ENCODE data around the gene JARID2.

The JARID2 gene

GRCh38 chr6:15553736-15554294, 307.9 kb downstream of the JARID2 start:
- no peak for DNase-seq (ENCODE audit: low read depth)
- H3K4me3 ChIP-seq (ENCODE audit: low read length) = no peak overlapping the region
- TF ChIP-seq CTCF (conservative IDR thresholded peaks at IDR 0.05; ENCODE audit: low read depth, low read length) = no peak

- no peak overlapping the region for H3K4me3 ChIP-seq (ENCODE audit: low read length)
- no peak for DNase-seq (ENCODE audit: low read depth)
- TF ChIP-seq CTCF (conservative IDR thresholded peaks at IDR 0.05; ENCODE audit: low read depth, low read length) = no peak
These were observed 308.8 kb downstream of the JARID2 start for GRCh38 chr6:15554728-15555100.

GRCh38 chr6:15555101-15556038, 309.5 kb downstream of the JARID2 start:
- DNase-seq (ENCODE audit: low read depth) = no peak
- no peak overlapping the region for H3K4me3 ChIP-seq (ENCODE audit: low read length)
- no peak for TF ChIP-seq CTCF (conservative IDR thresholded peaks at IDR 0.05; ENCODE audit: low read depth, low read length)

DNA sequence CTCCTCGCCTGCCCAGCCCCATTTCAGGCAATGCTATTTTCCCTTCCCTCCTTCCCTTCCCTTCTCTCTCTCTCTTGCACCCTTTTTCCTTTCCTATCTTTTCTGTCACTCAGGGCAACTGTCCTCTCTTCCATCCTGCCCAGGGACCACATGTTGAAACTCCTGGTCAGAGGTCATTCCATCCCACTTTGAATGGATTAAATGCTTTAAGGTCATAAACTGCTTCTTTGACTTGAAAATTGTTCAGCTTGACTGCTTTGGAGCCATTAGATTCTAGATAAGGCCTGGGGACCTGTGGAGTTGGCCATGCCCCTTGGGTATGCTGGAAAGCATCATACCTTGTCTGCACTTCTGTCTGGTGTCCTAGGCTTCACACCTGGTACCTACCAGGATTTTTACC, 310.8 kb downstream of the JARID2 start:
- H3K4me3 ChIP-seq (ENCODE audit: low read length) = no peak overlapping the region
- TF ChIP-seq CTCF (conservative IDR thresholded peaks at IDR 0.05; ENCODE audit: low read depth, low read length) = no peak
- DNase-seq (ENCODE audit: low read depth) = no peak

DNA sequence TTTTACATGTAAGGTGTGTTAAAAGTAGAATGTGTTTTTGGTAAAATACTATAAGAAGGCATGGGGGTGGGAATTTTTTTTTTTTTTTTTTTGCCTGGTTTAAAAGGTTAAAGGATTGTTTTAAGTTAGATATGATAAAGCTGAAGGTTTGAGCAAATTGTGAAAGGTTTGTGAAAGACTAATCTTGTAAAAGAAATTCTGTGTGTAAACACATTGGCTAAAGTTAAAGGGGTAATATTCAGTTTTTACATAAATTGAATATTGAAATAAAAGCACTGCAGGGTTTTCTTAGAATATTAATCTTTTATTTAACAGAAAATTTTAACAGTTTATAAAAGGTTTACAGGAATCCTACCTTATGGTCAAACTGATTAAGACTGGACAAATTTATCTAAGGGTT, 311.3 kb downstream of the JARID2 start:
- TF ChIP-seq CTCF (conservative IDR thresholded peaks at IDR 0.05; ENCODE audit: low read depth, low read length) = no peak
- no peak for DNase-seq (ENCODE audit: low read depth)
- H3K4me3 ChIP-seq (ENCODE audit: low read length) = no peak overlapping the region

DNA sequence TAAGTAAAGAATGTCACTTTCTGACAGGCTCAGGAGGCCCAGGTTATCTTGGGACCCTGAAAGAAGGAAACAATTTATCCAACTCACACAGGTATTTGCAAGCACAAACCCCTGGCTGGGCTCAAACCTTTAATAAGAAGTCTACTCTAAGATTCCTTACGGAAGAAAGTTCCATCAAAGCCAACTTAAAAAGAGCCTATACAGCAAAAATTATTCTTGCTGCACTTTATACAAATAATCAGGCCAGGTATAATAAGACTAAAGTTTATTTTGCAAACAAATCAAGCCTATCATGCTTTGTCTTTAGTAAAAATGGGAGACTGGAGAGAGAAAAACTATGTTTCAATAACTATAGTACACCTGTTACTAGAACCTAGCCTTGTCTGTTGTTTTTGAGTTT, 314.8 kb downstream of the JARID2 start:
- TF ChIP-seq CTCF (conservative IDR thresholded peaks at IDR 0.05; ENCODE audit: low read depth, low read length) = no peak
- no peak overlapping the region for H3K4me3 ChIP-seq (ENCODE audit: low read length)
- no peak for DNase-seq (ENCODE audit: low read depth)
